HG03139 (cell line): Measurements from ENCODE around the gene IRF8.

Source experiments
- ATAC-seq: cut with Tn5 transposase; IDR thresholded peaks from one replicate; pipeline ENCODE4 v1.9.1; 2021; ENCODE audit not compliant: unreplicated experiment

The IRF8 gene

GRCh38 chr16:85950136-85950918 lies 51.4 kb downstream of the IRF8 start:
- ATAC-seq, result no peak

DNA sequence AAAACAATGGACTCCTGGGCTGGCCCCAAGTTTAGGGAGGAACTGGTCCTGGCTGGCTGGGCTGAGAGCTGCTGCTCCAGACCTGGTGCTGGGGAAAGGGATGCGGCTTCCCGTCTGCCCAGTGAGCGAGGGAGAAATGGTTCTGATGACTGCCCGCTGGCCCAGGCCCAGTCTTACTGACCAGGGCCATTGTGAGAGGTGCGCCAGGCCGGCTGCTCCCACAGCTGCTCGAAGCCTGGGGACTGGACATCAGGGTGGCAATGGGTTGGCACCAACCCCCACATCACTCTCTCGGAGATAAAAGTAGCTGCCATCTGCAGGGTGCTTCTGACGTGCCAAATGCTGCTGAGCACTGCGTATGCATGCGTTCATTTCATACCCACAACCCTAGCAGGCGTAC lies 53.2 kb downstream of the IRF8 start:
- no peak for ATAC-seq

- no peak for ATAC-seq
These were observed 53.8 kb downstream of the IRF8 start for GRCh38 chr16:85952811-85953210.

DNA sequence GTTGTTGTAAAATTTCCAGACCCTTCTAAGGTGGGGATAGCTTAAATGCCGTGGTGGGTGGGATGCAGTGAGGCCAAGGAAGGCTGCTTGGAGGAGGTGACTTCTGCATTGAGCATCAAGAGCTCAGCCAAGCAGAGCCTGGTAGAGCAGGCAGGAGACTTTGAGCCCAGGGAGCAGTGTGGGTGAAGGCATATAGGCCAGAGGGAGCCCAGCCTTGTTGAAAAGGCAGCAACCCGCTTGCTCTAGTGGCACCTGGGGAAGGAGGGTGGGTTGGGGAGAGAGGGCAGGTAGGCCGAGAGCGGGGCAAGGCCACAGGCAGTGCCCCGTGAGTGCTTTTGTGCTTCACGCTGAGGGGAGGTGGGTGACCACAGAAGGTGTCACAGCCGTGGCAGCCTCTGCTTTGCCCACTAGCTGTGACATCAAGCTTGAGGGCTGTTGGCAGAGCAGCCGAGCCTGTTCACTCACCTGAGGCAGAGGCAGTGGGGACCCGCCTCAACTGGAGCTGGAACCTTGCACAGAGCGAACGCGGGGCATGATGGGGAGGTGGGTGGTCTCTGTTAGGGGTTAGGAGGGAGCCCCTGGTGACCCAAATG lies 56.1 kb downstream of the IRF8 start:
- no peak for ATAC-seq

DNA sequence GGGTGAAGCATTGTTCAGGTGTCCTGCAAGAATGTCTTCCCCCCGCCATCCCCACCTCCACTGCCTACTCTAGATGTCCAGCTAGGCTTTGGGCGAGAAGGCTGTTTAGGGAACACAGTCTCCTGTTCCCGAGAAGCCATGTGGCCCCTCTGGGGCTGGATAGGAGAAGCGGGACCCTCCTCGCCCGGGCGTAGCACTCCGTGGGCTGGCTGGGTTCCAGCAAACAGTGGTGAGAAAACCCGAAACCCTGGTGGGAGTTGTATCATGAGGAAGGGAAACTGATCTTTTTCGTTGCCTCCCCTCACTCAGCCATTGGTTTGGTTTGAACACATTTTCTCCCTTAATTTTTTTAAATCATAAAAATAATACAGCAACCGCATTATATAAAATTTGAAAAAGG lies 56.6 kb downstream of the IRF8 start:
- ATAC-seq, result no peak

DNA sequence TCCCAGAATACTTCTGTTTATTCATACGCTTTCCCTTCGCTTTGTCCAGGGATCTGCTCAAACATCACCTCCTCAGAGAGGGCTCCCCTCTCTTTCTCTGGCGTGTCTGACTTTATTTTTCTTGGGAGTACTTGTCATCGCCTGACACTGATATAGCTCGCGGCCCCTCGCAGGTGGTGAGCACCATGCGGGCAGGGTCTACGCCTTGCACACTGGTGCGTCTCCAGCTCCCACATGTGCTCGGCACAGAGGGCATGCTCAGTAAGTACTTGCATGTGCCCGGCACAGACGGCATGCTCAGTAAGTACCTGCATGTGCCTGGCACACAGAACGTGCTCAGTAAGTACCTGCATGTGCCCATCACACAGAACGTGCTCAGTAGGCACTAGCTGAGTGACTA lies 57.5 kb downstream of the IRF8 start:
- no peak for ATAC-seq

DNA sequence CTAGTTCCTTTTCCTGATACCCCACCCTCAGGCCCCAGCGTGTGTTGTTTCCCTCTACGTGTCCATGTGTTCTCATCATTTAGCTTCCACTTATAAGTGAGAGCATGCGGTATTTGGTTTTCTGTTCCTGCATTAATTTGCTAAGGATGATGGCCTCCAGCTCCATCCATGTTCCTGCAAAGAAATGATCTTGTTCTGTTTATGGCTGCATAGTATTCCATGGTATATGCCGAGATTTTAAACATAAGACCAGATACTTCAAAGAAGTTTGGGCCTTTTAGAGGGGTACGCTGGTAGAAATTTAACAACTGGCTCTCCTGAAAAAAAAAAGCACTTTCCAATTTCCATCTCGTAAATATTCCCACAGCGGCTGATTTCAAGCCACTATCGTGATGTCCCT lies 59.8 kb downstream of the IRF8 start:
- no peak for ATAC-seq

DNA sequence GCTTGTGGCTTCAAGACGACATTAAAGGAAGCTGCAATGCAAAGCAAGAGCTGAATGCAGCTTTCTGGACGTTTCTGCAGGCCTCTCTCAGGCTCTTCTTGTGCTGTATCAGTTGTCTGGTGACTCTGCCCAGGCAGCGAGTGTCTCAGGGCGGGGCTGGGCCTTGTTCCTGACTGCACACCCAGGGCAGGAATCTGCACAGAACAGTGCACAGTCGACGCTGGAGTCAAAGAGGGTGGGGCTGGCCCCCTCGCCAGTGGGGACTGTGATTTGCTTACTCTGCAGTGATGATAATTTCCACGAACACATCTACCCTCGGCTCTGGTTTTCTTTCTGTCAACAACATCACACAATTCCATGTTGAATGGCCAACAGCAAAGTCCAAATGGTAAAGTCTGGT lies 60.7 kb downstream of the IRF8 start:
- ATAC-seq, result no peak

- ATAC-seq, result no peak
These were observed 61.6 kb downstream of the IRF8 start for GRCh38 chr16:85960486-85961046.

- ATAC-seq, result no peak
These were observed 63.3 kb downstream of the IRF8 start for GRCh38 chr16:85961988-85962915.

DNA sequence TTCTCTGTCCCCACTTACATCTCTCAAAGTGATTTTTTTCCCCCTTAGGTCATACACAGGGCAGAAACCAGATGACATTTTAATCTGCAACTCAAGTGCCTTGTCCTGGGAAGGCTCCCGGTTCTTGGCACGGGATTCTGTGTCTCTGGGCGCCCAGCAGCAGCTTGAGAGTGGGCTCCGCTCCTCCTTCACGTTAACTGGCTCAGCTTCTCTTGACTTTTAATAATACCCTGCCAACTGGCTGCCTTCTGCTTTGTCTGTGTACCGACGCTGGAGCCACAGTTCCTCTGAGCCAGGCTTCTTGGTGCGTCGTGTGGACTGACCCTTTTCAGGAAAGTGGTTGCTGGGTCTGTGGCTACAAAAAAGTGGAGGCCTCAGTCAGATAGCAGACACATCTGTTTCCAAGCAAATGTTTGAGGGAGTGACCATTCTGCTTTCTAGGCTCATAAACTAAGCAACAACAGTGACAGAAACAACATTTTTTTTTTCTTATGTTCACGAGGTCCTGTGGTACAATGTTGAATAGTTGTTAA lies 64.9 kb downstream of the IRF8 start:
- no peak for ATAC-seq

GRCh38 chr16:85965125-85965524 lies 66.2 kb downstream of the IRF8 start:
- ATAC-seq, result no peak

DNA sequence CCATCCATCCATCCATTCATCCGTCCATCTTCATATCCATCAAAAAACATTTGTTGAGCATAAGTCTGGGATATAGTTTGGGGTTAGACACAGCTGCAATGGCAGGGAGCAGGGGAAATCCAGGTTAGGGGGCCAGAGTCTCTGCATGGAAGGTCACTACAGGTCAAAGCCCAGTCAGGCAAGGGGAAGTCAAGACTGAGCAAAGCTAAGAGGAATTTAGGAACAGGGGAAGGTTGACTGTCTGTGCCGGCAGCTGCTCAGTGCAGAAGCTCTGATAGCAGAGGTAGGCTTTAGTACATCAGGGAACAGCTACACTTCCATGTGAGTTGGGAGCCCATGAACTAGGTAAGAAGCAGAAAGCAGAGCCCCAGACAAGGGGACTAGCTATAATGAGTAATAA lies 68.1 kb downstream of the IRF8 start:
- ATAC-seq, result no peak

DNA sequence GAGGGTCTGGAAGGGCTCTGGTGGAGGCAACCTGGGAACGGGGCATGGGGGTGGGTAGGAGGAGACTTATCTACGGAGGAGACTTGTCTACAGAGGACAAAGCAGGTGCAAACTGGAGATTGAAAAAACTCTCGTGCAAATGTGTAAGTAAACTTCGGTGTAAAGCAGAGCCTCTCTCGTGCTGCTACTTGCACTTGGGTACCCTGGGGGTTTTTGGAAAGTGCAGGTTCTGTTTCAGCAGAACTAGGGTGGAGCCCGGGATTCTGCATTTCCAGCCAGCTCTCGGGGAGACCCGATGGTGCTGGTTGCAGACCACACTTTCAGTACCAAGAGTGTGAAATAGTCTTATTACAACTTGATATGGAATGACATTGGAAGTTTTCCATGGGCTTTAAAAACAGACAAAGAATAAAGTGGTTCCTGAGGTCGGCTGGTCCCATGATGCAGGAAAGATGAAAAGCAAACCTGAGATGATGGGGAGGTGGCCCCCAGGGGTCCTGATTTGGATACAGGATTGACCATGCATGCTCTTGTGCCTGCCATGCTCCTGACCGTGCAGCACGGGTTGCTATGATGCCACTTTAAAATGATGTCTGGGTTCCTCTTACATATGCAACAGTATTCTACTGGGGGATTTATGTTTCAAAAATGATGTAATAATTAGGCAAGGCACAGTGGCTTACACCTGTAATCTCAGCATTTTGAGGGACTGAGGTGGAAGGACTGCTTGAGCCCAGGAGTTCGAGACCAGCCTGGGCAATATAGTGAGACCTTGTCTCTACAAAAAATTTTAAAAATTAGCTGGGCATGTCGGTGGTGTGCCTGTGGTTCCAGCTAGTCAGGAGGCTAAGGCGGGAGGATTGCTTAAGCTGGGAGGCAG lies 69.3 kb downstream of the IRF8 start:
- ATAC-seq, result no peak

GRCh38 chr16:85969159-85969558 lies 70.2 kb downstream of the IRF8 start:
- ATAC-seq, result no peak

- no peak for ATAC-seq
These were observed 70.6 kb downstream of the IRF8 start for GRCh38 chr16:85969591-85969990.

DNA sequence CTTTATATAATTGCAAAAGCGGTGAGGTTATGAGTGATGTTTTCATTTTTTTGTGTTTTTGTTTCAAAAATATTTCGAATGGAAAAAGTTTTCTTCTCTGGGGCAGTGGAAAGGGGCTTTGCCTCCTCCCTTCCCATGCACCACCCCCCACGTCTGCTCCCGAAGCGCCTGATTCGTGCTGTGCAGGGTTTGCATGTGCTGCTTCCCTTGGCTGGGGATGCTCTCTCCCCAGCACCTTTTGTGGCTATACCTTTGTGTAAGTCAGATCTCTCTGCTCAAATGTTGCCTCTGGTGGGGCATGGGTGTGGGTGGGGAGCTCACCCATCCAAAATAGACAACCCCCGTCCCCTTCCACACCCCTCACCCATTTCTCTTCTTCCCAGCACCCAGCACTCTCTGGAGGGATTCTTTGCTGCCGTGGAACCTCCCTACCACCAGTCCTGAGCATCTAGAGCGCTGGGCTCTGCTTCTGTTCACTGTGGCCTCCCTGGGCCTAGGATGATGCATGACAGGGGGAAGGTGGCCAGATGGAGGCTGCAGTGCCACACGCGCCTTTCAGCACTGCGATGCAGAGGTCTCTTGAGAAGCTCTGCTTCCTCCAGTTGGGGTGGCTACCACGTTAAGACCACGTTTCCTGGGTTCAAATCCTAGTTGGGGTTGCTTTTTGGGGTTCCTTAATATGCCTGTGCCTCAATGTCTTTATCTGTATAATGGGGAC lies 71.2 kb downstream of the IRF8 start:
- ATAC-seq, result no peak

- no peak for ATAC-seq
These were observed 71.8 kb downstream of the IRF8 start for GRCh38 chr16:85970738-85971137.
